H54 (cell line): Measurements from ENCODE around the gene LIM2.

Experiments used
- DNase-seq: peaks from one replicate; pipeline ENCODE4 v3.0.0; 2011; ENCODE audit warnings: low spot score, mixed read lengths; ENCODE audit not compliant: insufficient read length
- FAIRE-seq: peaks from 3 replicates; lab custom pipeline; 2011; peaks lifted over from hg19 to GRCh38; lab: Jason Lieb, UNC
- POLR2A ChIP-seq: IDR thresholded peaks from 2 replicates; pipeline ENCODE4 v1.6.1; 2011; ENCODE audit warnings: low read depth, mild to moderate bottlenecking, low read length

Gene LIM2

GRCh38 chr19:51333836-51334460, 53.8 kb downstream of the LIM2 start:
- no peak for TF ChIP-seq POLR2A
- no peak for FAIRE-seq
- no peak for DNase-seq

DNA sequence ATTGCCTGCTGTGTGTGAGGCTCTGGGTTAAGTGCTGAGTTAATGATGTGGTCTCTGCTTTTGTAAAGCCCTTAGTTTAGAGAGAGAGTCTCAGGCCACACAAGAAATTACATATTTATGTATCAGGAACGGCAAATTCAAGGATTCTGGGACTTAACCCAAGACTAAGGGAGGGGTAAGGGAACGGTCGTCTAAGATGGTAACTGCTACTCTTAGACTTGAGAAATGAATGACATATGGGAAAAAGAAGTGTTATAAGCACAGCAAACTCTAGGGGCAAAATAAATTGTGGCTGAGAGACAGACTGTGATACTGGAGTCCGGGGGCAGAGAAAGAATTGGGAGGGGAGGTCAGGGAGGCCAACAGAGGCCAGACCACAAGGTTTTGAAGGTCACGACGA, 56.1 kb downstream of the LIM2 start:
- no peak for DNase-seq
- FAIRE-seq, result no peak
- TF ChIP-seq POLR2A, result no peak

DNA sequence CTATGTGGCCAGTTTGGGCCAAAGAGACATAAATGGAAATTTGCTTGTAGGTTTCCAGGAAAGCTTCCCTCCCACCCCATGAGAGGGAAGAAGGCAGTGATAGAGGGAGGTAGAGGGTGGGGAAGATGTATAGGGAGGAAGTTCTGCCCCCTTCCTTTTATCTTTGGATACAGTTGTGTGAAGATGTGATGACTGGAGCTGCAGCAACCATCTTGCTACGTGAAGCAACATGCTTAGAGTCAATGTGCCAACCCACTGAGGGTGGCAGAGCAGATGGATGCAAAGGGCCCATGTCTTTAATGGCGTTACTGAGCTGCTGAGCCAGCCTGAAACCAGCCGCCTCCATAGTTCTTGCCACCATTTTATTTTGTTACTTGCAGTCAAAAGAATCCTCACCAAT, 56.6 kb downstream of the LIM2 start:
- FAIRE-seq (no peak), DNase-seq (no peak)
- TF ChIP-seq POLR2A, result no peak

GRCh38 chr19:51330366-51330765, 57.4 kb downstream of the LIM2 start:
- no peak for DNase-seq
- TF ChIP-seq POLR2A, result no peak
- FAIRE-seq, result no peak
